Liver (tissue), 9 donors: ENCODE measurements around the gene CCND1. TPM values are rescaled to one million over a fixed set of nuclear protein-coding genes. Genes with fewer than 3 reads are reported as not detected.

Source experiments
- DNase-seq: peaks from one replicate; pipeline ENCODE4 v3.0.0-alpha.2; 2017; ENCODE audit warnings: low spot score
- H3K27ac ChIP-seq, 2 donors: one replicate each; pipeline ENCODE4 v1.7.0; 2013; ENCODE audit warnings: inconsistent platforms in 2 of 2, low read length in 2 of 2, control low read depth in 1 of 2, low read depth in 1 of 2, mild to moderate bottlenecking in 1 of 2
- H3K27me3 ChIP-seq, 4 donors: one replicate each; pipeline versions ENCODE4 v1.6.1 to v1.7.0; 2013; ENCODE audit warnings: low read length in 3 of 4, inconsistent platforms in 1 of 4, mild to moderate bottlenecking in 1 of 4, moderate library complexity in 1 of 4; ENCODE audit not compliant: control insufficient read depth in 4 of 4, insufficient read depth in 4 of 4
- H3K36me3 ChIP-seq, 4 donors: one replicate each; pipeline versions ENCODE4 v1.6.1 to v1.7.0; 2013; ENCODE audit warnings: low read length in 3 of 4, mild to moderate bottlenecking in 3 of 4, low read depth in 1 of 4, moderate library complexity in 1 of 4; ENCODE audit not compliant: control insufficient read depth in 4 of 4, insufficient read depth in 3 of 4
- H3K4me1 ChIP-seq, 4 donors: one replicate each; pipeline versions ENCODE4 v1.6.1 to v1.7.0; 2013; ENCODE audit warnings: low read length in 3 of 4, mild to moderate bottlenecking in 3 of 4, moderate library complexity in 1 of 4; ENCODE audit not compliant: control insufficient read depth in 4 of 4, insufficient read depth in 4 of 4
- H3K4me3 ChIP-seq, 3 donors: one replicate each; pipeline versions ENCODE4 v1.6.1 to v1.7.0; 2013; ENCODE audit warnings: low read length in 3 of 3, control low read depth in 1 of 3, low read depth in 1 of 3, mild to moderate bottlenecking in 1 of 3
- H3K9ac ChIP-seq, 2 donors: one replicate each; pipeline ENCODE4 v1.7.0; 2013; ENCODE audit warnings: low read length in 2 of 2, mild to moderate bottlenecking in 2 of 2, moderate library complexity in 2 of 2, control low read depth in 1 of 2, low read depth in 1 of 2
- H3K9me3 ChIP-seq, 4 donors: one replicate each; pipeline versions ENCODE4 v1.6.1 to v1.7.0; 2013; ENCODE audit warnings: low read length in 3 of 4; ENCODE audit not compliant: control insufficient read depth in 4 of 4
- EGR1 ChIP-seq, 2 donors: IDR thresholded peaks; 2 replicates each; pipeline ENCODE4 v1.6.1; 2016 to 2018; ENCODE audit warnings: antibody characterized with exemption in 2 of 2, low read depth in 2 of 2
- FOXA1 ChIP-seq: IDR thresholded peaks from 2 replicates; pipeline ENCODE4 v1.6.1; 2016; ENCODE audit warnings: antibody characterized with exemption
- FOXA2 ChIP-seq: IDR thresholded peaks from 2 replicates; pipeline ENCODE4 v1.6.1; 2016; ENCODE audit warnings: antibody characterized with exemption
- GABPA ChIP-seq, 2 donors: IDR thresholded peaks in 1 of 2; conservative IDR thresholded peaks in 1 of 2; 2 replicates each; pipeline ENCODE4 v1.6.1; 2016; ENCODE audit warnings: antibody characterized with exemption in 2 of 2, mild to moderate bottlenecking in 1 of 2, moderate library complexity in 1 of 2
- HNF4G ChIP-seq: IDR thresholded peaks from 2 replicates; pipeline ENCODE4 v1.6.1; 2016; ENCODE audit warnings: antibody characterized with exemption
- JUND ChIP-seq, 2 donors: IDR thresholded peaks; 2 replicates each; pipeline ENCODE4 v1.6.1; 2016; ENCODE audit warnings: antibody characterized with exemption in 2 of 2
- NR2F2 ChIP-seq: IDR thresholded peaks from 2 replicates; pipeline ENCODE4 v1.6.1; 2016; ENCODE audit warnings: antibody characterized with exemption
- RAD21 ChIP-seq, 2 donors: IDR thresholded peaks; 2 replicates each; pipeline ENCODE4 v1.6.1; 2016; ENCODE audit warnings: antibody characterized with exemption in 2 of 2, mild to moderate bottlenecking in 2 of 2
- REST ChIP-seq: IDR thresholded peaks from 2 replicates; pipeline ENCODE4 v1.6.1; 2016; ENCODE audit warnings: antibody characterized with exemption, mild to moderate bottlenecking
- RXRA ChIP-seq, 2 donors: IDR thresholded peaks; 2 replicates each; pipeline ENCODE4 v1.6.1; 2017 to 2018; ENCODE audit warnings: antibody characterized with exemption in 2 of 2, mild to moderate bottlenecking in 1 of 2
- SP1 ChIP-seq: IDR thresholded peaks from 2 replicates; pipeline ENCODE4 v1.6.1; 2018; ENCODE audit warnings: antibody characterized with exemption, mild to moderate bottlenecking
- TAF1 ChIP-seq: conservative IDR thresholded peaks from 2 replicates; pipeline ENCODE4 v1.6.1; 2016; ENCODE audit warnings: antibody characterized with exemption, mild to moderate bottlenecking
- YY1 ChIP-seq: IDR thresholded peaks from 2 replicates; pipeline ENCODE4 v1.6.1; 2016; ENCODE audit warnings: antibody characterized with exemption, mild to moderate bottlenecking
- WGBS: extraction: QIAGEN DNeasy Blood & Tissue Kit; methylation state at CpG from one replicate; pipeline ENCODE4 v1.1.7; 2013; 5-methylcytosine and 5-hydroxymethylcytosine counted together
- polyA plus RNA-seq, 2 donors: library from polyadenylated mRNA; stranded (reverse) in 1 of 2; unstranded in 1 of 2; fragments of 200-250 nt in 1 of 2; fragments of >200 nt in 1 of 2; fragmentation: Nextera tagmentation in 1 of 2; extraction: Ambion mirVana in 1 of 2; gene quantifications; one replicate each; pipeline versions ENCODE4 v1.2.1 to v1.2.3, GENCODE V29; 2013 to 2015
- total RNA-seq, 2 donors: library from RNA; depleted of rRNA; stranded (reverse); fragments of >200 nt; gene quantifications; one replicate each; pipeline ENCODE4 v1.2.3, GENCODE V29; 2014
- TF ChIP-seq, protein P1 (sequence below): IDR thresholded peaks from 2 replicates; pipeline ENCODE4 v1.6.1; 2016; ENCODE audit warnings: antibody characterized with exemption
- TF ChIP-seq, protein P2 (sequence below): IDR thresholded peaks from 2 replicates; pipeline ENCODE4 v1.6.1; 2016; ENCODE audit warnings: antibody characterized with exemption
- TF ChIP-seq, protein P3 (sequence below): IDR thresholded peaks from 2 replicates; pipeline ENCODE4 v1.6.1; 2016; ENCODE audit warnings: antibody characterized with exemption
- TF ChIP-seq, protein P4 (sequence below): fragments of 150-350 bp; IDR thresholded peaks from 2 replicates; pipeline ENCODE4 v1.5.1; 2017; ENCODE audit warnings: improper control_type of control experiment, low read depth, low read length; ENCODE audit not compliant: missing input control
- donor health status: healthy.
- donor health status: healthy.
- donor health status: healthy.
- donor health status: healthy.
- donor health status: healthy.

The CCND1 gene
- total and polyA plus RNA-seq, 4 donors, result 28.9 to 100 (median 53.3) TPM

DNA sequence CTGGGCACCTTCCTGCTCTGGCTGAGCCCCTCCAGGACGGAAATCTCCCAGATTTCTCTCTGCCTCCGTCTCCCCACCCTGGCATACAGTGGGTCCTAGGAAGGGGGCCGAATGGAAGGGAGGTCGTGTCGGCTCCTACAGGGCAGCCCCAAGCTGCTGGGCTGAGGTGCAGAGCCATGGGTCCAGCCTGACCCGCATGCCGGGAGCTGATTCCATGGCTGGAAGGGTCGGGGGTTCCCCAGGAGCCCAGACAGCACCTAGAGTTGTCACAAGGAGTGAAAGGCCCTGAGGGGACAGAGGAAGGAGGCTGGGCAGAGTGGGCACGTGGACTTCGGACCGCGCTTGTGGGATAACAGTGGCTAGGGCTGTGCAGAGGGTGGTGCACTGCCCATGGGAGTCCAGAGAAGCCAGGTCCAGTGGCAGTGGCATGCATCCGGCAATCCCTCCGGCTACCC lies 16.5 kb downstream of the CCND1 start:
- Histone ChIP-seq H3K9me3 (no peaks in the 10 kb centered on the region), H3K27me3 (no peaks in the 10 kb centered on the region), H3K27ac (no peak overlapping the region), H3K4me3 (no peak overlapping the region), H3K36me3 (peaks cover 0 to 10% (median 5%) of the 10 kb centered on the region in 4 donors), H3K4me1 (peaks cover 0 to 6% (median 3%) of the 10 kb centered on the region in 4 donors), H3K9ac (no peak overlapping the region)
- TF ChIP-seq FOXA2 (no peak), HNF4G (no peak), YY1 (no peak), TAF1 (no peak), NR2F2 (no peak), RAD21 (IDR thresholded peaks at IDR 0.05) (no peak), REST (no peak), GABPA (IDR thresholded peaks at IDR 0.05 in 1 of 2, conservative IDR thresholded peaks at IDR 0.05 in 1 of 2) (no peak), FOXA1 (no peak), EGR1 (IDR thresholded peaks at IDR 0.05; ENCODE audit: low read depth in 2 of 2) (no peak), RXRA (IDR thresholded peaks at IDR 0.05) (no peak), SP1 (no peak), JUND (IDR thresholded peaks at IDR 0.05) (no peak)
- TF ChIP-seq, protein P1, sequence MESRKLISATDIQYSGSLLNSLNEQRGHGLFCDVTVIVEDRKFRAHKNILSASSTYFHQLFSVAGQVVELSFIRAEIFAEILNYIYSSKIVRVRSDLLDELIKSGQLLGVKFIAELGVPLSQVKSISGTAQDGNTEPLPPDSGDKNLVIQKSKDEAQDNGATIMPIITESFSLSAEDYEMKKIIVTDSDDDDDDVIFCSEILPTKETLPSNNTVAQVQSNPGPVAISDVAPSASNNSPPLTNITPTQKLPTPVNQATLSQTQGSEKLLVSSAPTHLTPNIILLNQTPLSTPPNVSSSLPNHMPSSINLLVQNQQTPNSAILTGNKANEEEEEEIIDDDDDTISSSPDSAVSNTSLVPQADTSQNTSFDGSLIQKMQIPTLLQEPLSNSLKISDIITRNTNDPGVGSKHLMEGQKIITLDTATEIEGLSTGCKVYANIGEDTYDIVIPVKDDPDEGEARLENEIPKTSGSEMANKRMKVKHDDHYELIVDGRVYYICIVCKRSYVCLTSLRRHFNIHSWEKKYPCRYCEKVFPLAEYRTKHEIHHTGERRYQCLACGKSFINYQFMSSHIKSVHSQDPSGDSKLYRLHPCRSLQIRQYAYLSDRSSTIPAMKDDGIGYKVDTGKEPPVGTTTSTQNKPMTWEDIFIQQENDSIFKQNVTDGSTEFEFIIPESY, result no peak
- TF ChIP-seq, protein P2, sequence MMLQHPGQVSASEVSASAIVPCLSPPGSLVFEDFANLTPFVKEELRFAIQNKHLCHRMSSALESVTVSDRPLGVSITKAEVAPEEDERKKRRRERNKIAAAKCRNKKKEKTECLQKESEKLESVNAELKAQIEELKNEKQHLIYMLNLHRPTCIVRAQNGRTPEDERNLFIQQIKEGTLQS, result no peak
- TF ChIP-seq, protein P3, sequence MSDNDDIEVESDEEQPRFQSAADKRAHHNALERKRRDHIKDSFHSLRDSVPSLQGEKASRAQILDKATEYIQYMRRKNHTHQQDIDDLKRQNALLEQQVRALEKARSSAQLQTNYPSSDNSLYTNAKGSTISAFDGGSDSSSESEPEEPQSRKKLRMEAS, result no peak
- TF ChIP-seq, protein P4, sequence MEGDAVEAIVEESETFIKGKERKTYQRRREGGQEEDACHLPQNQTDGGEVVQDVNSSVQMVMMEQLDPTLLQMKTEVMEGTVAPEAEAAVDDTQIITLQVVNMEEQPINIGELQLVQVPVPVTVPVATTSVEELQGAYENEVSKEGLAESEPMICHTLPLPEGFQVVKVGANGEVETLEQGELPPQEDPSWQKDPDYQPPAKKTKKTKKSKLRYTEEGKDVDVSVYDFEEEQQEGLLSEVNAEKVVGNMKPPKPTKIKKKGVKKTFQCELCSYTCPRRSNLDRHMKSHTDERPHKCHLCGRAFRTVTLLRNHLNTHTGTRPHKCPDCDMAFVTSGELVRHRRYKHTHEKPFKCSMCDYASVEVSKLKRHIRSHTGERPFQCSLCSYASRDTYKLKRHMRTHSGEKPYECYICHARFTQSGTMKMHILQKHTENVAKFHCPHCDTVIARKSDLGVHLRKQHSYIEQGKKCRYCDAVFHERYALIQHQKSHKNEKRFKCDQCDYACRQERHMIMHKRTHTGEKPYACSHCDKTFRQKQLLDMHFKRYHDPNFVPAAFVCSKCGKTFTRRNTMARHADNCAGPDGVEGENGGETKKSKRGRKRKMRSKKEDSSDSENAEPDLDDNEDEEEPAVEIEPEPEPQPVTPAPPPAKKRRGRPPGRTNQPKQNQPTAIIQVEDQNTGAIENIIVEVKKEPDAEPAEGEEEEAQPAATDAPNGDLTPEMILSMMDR, result no peak
- DNase-seq, result no peak
- WGBS, result 91% methylated on average over 14 of the region's 14 CpGs
